ENCODE measurements around the gene BAD. TPM values are rescaled to one million over a fixed set of nuclear protein-coding genes. Genes with fewer than 3 reads are reported as not detected.

Gene BAD
- total and polyA plus RNA-seq, 2 of the 13 experiments (the other 11 are each of a cell fraction or from before 2014, with no cell fraction given), result 17.9 to 28.5 TPM

GRCh38 chr11:64241241-64241490 lies 43.3 kb downstream of the BAD start (continued):
- TF ChIP-seq ZNF770 (CRISPR knock-in tag; IDR thresholded peaks at IDR 0.05) (no peak), ZBTB49 (CRISPR knock-in tag; IDR thresholded peaks at IDR 0.05; ENCODE audit: borderline replicate concordance) (no peak), ZNF33B (CRISPR knock-in tag; IDR thresholded peaks at IDR 0.05) (no peak; the same call in 1 of the 2 replicates), ZBTB39 (CRISPR knock-in tag; IDR thresholded peaks at IDR 0.05) (no peak), XRCC5 (optimal IDR thresholded peaks at IDR 0.05; ENCODE audit: low read length) (peak; percentile 16), ATF2 (CRISPR knock-in tag; IDR thresholded peaks at IDR 0.05) (no peak), MEIS1 (CRISPR knock-in tag; IDR thresholded peaks at IDR 0.05; ENCODE audit: borderline replicate concordance) (no peak), AGO1 (IDR thresholded peaks at IDR 0.05; ENCODE audit: low read depth, low read length, poor library complexity, severe bottlenecking) (peak; percentile 6), ZBTB1 (CRISPR knock-in tag; IDR thresholded peaks at IDR 0.05; ENCODE audit: borderline replicate concordance) (no peak), POLR2AphosphoS2 (IDR thresholded peaks at IDR 0.05; ENCODE audit: low read depth, low read length) (no peak), ZNF530 (CRISPR knock-in tag; IDR thresholded peaks at IDR 0.05; ENCODE audit: low read depth) (no peak), ETV6 (CRISPR knock-in tag; conservative IDR thresholded peaks at IDR 0.05) (no peak), RARA (CRISPR knock-in tag; IDR thresholded peaks at IDR 0.05) (no peak), CBFB (CRISPR knock-in tag; IDR thresholded peaks at IDR 0.05) (no peak), SIX4 (CRISPR knock-in tag; IDR thresholded peaks at IDR 0.05) (no peak), POGZ (CRISPR knock-in tag; IDR thresholded peaks at IDR 0.05) (no peak), SNAPC4 (CRISPR knock-in tag; IDR thresholded peaks at IDR 0.05) (no peak), CREBL2 (CRISPR knock-in tag; IDR thresholded peaks at IDR 0.05; ENCODE audit: borderline replicate concordance) (no peak)
